H1 (cell line): ENCODE data around the gene TIMM23. TPM values are rescaled to one million over a fixed set of nuclear protein-coding genes. Genes with fewer than 3 reads are reported as not detected.

ENCODE experiments used
- CHD2 ChIP-seq: IDR thresholded peaks from 2 replicates; pipeline ENCODE4 v1.6.1; 2012; ENCODE audit warnings: low read length, improper control_type of control experiment
- CHD7 ChIP-seq: fragments of 300-600 bp; sonication (generic); IDR thresholded peaks from 2 replicates; pipeline ENCODE4 v1.7.1; 2012; ENCODE audit warnings: low read length, moderate library complexity, mild to moderate bottlenecking, inconsistent platforms; ENCODE audit not compliant: insufficient replicate concordance
- PHF8 ChIP-seq: fragments of 200-600 bp; sonication (generic); conservative IDR thresholded peaks from 2 replicates; pipeline ENCODE4 v1.7.1; 2012; ENCODE audit warnings: low read depth, mild to moderate bottlenecking, inconsistent platforms, low read length, moderate library complexity
- polyA plus RNA-seq, 7 experiments: library from polyadenylated mRNA; depleted of rRNA in 3 of 7; stranded (reverse) in 5 of 7; unstranded in 2 of 7; fragments of >200 nt in 5 of 7; fragments of 200-250 nt in 2 of 7; gene quantifications; 1 replicate in 5 of 7; 2 replicates in 1 of 7; 4 replicates in 1 of 7; pipeline versions ENCODE4 v1.2.1 to v1.2.3, GENCODE V29; 2011 to 2013; ENCODE audit warnings: missing spikeins in 2 of 7, mixed read lengths in 2 of 7
- total RNA-seq: library from RNA; stranded (reverse); fragmentation: NEBNext Ultra II Directional; extraction: Animal tissue kit (Norgen Biotek cat#: 25700); gene quantifications from 2 replicates; pipeline ENCODE4 v1.2.1, GENCODE V29; 2021

TIMM23 gene
- total and polyA plus RNA-seq, 2 of the 8 experiments (the other 6 are each of a cell fraction or from before 2014, with no cell fraction given), result 101 to 130 TPM

GRCh38 chr10:46000538-46000937 lies 28.2 kb downstream of the TIMM23 start (continued):
- TF ChIP-seq CHD7 (no peak), CHD2 (no peak), PHF8 (no peak)
- TF ChIP-seq, all 59 proteins: peak for 0
